NCI-H345 (cell line): ENCODE data around the gene ADAMTSL1.

Experiments used
- DNase-seq: peaks from one replicate; lab custom pipeline; 2025; lab: John Stamatoyannopoulos, UW

Gene ADAMTSL1

GRCh38 chr9:18564018-18564880, 90.3 kb downstream of the ADAMTSL1 start:
- DNase-seq = no peak

- DNase-seq = no peak
Observed at GRCh38 chr9:18566121-18566520, 92.2 kb downstream of the ADAMTSL1 start.

- peak; percentile 57 for DNase-seq
Observed at GRCh38 chr9:18568973-18569372, 95.0 kb downstream of the ADAMTSL1 start.

- no peak for DNase-seq
Observed at GRCh38 chr9:18569941-18570630, 96.1 kb downstream of the ADAMTSL1 start.

- no peak for DNase-seq
Observed at GRCh38 chr9:18573021-18573556, 99.1 kb downstream of the ADAMTSL1 start.

- DNase-seq = no peak
Observed at GRCh38 chr9:18575686-18576085, 101.7 kb downstream of the ADAMTSL1 start.

- no peak for DNase-seq
Observed at GRCh38 chr9:18579536-18579935, 105.6 kb downstream of the ADAMTSL1 start.

- no peak for DNase-seq
Observed at GRCh38 chr9:18580151-18580550, 106.2 kb downstream of the ADAMTSL1 start.

- no peak for DNase-seq
Observed at GRCh38 chr9:18585996-18586395, 112.0 kb downstream of the ADAMTSL1 start.

- no peak for DNase-seq
Observed at GRCh38 chr9:18588002-18588401, 114.0 kb downstream of the ADAMTSL1 start.

GRCh38 chr9:18591261-18591660, 117.3 kb downstream of the ADAMTSL1 start:
- no peak for DNase-seq

- DNase-seq = no peak
Observed at GRCh38 chr9:18594837-18595236, 120.9 kb downstream of the ADAMTSL1 start.

GRCh38 chr9:18595597-18595996, 121.6 kb downstream of the ADAMTSL1 start:
- DNase-seq = no peak

- DNase-seq = no peak
Observed at GRCh38 chr9:18596920-18597319, 123.0 kb downstream of the ADAMTSL1 start.

- no peak for DNase-seq
Observed at GRCh38 chr9:18598969-18599368, 125.0 kb downstream of the ADAMTSL1 start.

- DNase-seq = no peak
Observed at GRCh38 chr9:18601026-18601425, 127.1 kb downstream of the ADAMTSL1 start.

GRCh38 chr9:18601956-18602355, 128.0 kb downstream of the ADAMTSL1 start:
- no peak for DNase-seq

- no peak for DNase-seq
Observed at GRCh38 chr9:18604767-18605730, 131.1 kb downstream of the ADAMTSL1 start.

- no peak for DNase-seq
Observed at GRCh38 chr9:18605766-18606180, 131.8 kb downstream of the ADAMTSL1 start.

- no peak for DNase-seq
Observed at GRCh38 chr9:18606281-18606680, 132.3 kb downstream of the ADAMTSL1 start.

- peak; percentile 64 for DNase-seq
Observed at GRCh38 chr9:18606846-18607245, 132.9 kb downstream of the ADAMTSL1 start.

GRCh38 chr9:18608371-18608770, 134.4 kb downstream of the ADAMTSL1 start:
- no peak for DNase-seq
